Measurements from ENCODE around the gene CNTN1. TPM values are rescaled to one million over a fixed set of nuclear protein-coding genes. Genes with fewer than 3 reads are reported as not detected.

Gene CNTN1
- total RNA-seq, 2 experiments from 2014 or later, result not detected

DNA sequence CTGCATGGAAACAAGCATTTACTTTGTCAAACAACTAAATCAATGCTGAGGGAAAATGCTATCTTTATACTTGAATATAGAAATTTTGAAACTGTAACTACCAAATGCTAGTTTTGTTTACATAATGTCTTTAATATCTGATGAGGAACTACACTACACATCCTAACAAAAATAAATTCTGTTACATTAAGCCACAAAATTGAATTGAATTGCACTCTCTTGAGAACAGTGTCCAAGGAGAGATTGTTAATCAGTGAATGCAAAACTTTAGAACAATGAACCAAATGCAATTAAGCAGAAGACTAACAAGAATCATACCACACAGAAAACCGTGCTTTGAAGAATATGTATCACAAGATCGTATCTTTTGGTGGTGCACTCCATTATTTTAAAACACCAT is 141.6 kb downstream of the CNTN1 start:
- no peaks in the 10 kb centered on the region for H3K36me3 Mint-ChIP-seq (ENCODE audit: low read depth)
- DNase-seq, result no peak
- no peaks in the 10 kb centered on the region for H3K9me3 Mint-ChIP-seq
- CTCF ChIA-PET, result no interaction called here
- no peaks in the 10 kb centered on the region for H3K27me3 Mint-ChIP-seq (ENCODE audit: low read depth)
- H3K4me1 Mint-ChIP-seq (ENCODE audit: low read depth), result no peaks in the 10 kb centered on the region
- H3K4me3 Mint-ChIP-seq, result no peak overlapping the region
- intact Hi-C loops (cut with micrococcal nuclease), result no loop called here
- H3K27ac Mint-ChIP-seq, result no peak overlapping the region

DNA sequence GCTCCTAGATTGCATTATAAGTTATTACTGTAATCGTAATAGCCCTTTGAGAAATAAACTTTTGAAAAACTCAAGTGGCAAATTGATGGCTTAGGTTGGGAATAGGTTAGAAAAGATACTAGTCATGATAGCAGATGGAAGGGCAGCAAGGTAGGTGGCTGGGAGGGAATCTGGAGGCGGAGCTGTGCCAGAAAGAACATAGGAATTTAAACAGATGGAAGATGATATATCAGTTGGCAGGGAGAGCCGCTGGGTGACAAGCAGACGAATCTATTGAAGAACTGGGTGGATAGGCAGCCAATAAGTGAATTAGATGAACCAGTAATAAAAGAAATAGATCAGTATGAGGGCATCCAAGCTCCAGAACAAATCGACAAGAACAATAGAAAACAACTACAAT is 142.1 kb downstream of the CNTN1 start:
- Mint-ChIP-seq H3K27ac (no peak overlapping the region), H3K27me3 (ENCODE audit: low read depth) (no peaks in the 10 kb centered on the region), H3K9me3 (no peaks in the 10 kb centered on the region), H3K4me1 (ENCODE audit: low read depth) (no peaks in the 10 kb centered on the region), H3K4me3 (no peak overlapping the region), H3K36me3 (ENCODE audit: low read depth) (no peaks in the 10 kb centered on the region)
- CTCF ChIA-PET, result no interaction called here
- DNase-seq, result no peak
- intact Hi-C loops (cut with micrococcal nuclease), result no loop called here

DNA sequence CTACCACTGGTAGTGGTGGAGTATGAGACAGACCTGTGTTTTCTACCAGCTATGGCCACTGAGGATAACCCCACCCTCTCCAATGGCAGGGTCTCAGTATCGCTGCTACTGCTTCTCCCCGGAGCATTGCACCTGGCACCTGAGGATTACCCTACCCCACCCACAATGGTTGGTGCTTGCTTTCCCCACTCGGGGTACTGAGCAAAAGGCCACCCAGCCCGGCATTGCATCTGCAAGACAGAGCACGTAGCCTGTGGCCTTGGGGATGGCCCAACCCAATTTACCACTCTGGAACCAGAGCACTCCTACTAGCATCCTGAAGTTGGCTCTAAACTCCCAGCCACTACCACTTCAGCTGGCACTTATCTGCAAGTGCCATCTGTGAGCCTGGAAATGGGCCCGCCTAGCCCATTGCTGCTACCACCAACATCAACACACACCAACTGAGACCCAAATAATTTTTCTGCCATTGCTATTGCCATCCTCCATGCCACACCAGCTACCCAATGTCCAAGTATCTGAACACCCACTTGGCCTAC is 145.7 kb downstream of the CNTN1 start:
- no peak overlapping the region for H3K4me3 Mint-ChIP-seq
- intact Hi-C loops (cut with micrococcal nuclease), result no loop called here
- no peaks in the 10 kb centered on the region for H3K4me1 Mint-ChIP-seq (ENCODE audit: low read depth)
- H3K36me3 Mint-ChIP-seq (ENCODE audit: low read depth), result no peaks in the 10 kb centered on the region
- no peaks in the 10 kb centered on the region for H3K27me3 Mint-ChIP-seq (ENCODE audit: low read depth)
- CTCF ChIA-PET, result no interaction called here
- H3K9me3 Mint-ChIP-seq, result peaks cover 9% of the 10 kb centered on the region
- DNase-seq, result no peak
- H3K27ac Mint-ChIP-seq, result no peak overlapping the region

DNA sequence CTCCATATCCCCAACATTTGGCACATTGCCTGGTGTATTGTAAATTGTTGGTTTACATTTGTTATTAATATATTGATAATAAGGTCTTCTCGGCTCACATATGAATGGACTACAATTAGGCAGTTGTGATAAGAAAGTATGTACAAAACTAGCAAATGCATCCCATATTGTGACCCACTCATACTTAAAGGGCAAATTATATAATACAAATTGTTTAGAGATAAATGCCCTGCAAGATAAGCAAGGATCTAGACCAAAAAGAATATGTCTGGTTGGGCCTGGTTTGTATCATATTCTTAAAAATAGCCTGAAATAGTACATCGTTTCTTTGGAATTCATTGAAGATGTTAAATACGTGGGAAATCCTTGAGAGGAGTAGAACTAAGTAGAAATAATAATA is 151.3 kb downstream of the CNTN1 start:
- Mint-ChIP-seq H3K4me1 (ENCODE audit: low read depth) (no peaks in the 10 kb centered on the region), H3K36me3 (ENCODE audit: low read depth) (no peaks in the 10 kb centered on the region), H3K27ac (no peak overlapping the region), H3K9me3 (peaks cover 9% of the 10 kb centered on the region), H3K4me3 (no peak overlapping the region), H3K27me3 (ENCODE audit: low read depth) (no peaks in the 10 kb centered on the region)
- intact Hi-C loops (cut with micrococcal nuclease), result no loop called here
- no peak for DNase-seq
- CTCF ChIA-PET, result no interaction called here

DNA sequence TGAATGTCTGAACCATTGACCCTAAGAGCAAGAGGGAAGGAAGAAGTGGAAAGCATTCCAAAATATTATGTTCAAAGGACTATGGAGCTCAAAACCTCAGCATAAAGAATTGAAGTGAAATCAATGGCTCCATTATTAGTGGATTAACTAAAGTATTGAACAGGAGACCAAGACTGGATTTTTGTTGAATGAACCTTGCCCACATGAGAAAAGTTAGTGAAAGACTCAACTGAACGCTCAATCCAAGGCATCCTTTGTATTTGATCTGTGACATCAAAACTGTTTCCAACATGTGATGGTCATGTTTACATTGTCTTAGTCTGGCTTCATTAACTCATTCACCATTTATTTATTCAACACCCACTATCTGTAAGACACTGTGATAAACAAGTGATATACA is 161.0 kb downstream of the CNTN1 start:
- CTCF ChIA-PET, result no interaction called here

DNA sequence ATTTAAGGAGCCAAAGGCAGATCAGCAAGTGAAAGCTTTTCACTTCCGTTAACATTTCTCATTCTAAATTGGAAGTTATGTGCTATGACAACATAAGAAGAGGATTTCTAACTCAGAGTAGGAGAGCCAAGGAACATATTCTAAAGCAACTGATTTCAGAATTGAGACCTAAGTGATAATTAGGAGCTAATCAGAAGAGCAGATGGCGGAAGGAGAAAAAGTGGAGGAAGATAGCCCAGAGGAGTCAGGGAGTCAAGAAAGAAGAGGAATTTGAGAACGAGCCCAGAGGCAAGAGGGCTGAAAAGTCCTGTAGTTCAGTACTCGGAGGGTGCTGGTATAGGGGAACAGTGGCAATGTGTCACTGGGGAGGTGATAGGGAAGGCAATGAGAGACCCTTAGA is 162.4 kb downstream of the CNTN1 start:
- H3K4me1 Mint-ChIP-seq (ENCODE audit: low read depth), result no peaks in the 10 kb centered on the region
- H3K36me3 Mint-ChIP-seq (ENCODE audit: low read depth), result no peaks in the 10 kb centered on the region
- CTCF ChIA-PET, result no interaction called here
- no peak for DNase-seq
- no peak overlapping the region for H3K27ac Mint-ChIP-seq
- H3K9me3 Mint-ChIP-seq, result peaks cover 7% of the 10 kb centered on the region
- peaks cover 3% of the 10 kb centered on the region for H3K27me3 Mint-ChIP-seq (ENCODE audit: low read depth)
- intact Hi-C loops (cut with micrococcal nuclease), result no loop called here
- no peak overlapping the region for H3K4me3 Mint-ChIP-seq

More for the DNA sequence above, 161.0 kb downstream of the CNTN1 start:
- intact Hi-C loops (cut with micrococcal nuclease), result no loop called here
- Mint-ChIP-seq H3K9me3 (peaks cover 7% of the 10 kb centered on the region), H3K4me3 (no peak overlapping the region), H3K27ac (no peak overlapping the region), H3K36me3 (ENCODE audit: low read depth) (no peaks in the 10 kb centered on the region), H3K27me3 (ENCODE audit: low read depth) (peaks cover 3% of the 10 kb centered on the region), H3K4me1 (ENCODE audit: low read depth) (no peaks in the 10 kb centered on the region)
- DNase-seq, result no peak

DNA sequence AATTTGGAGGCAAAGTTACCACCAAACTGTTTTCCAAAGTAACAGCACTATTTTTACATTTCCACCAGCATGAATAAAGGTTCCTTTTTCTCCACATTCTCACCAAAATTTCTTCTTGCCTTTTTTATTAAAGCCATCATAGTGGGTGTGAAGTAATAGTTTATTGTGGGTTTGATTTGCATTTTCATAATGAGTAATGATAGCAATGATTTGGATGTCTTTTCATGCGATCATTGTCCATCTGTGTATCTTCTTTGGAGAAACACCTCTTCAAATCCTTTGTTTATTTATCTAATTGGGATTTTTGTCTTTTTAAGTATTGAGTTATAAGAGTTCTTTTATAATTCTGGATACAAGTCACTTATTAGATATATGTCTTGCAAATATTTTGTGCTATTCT is 172.7 kb downstream of the CNTN1 start:
- no peak overlapping the region for H3K4me3 Mint-ChIP-seq
- DNase-seq, result no peak
- CTCF ChIA-PET, result no interaction called here
- no peak overlapping the region for H3K27ac Mint-ChIP-seq
- peaks cover 2% of the 10 kb centered on the region for H3K9me3 Mint-ChIP-seq
- intact Hi-C loops (cut with micrococcal nuclease), result no loop called here
- H3K27me3 Mint-ChIP-seq (ENCODE audit: low read depth), result no peaks in the 10 kb centered on the region
- no peaks in the 10 kb centered on the region for H3K36me3 Mint-ChIP-seq (ENCODE audit: low read depth)
- no peaks in the 10 kb centered on the region for H3K4me1 Mint-ChIP-seq (ENCODE audit: low read depth)

DNA sequence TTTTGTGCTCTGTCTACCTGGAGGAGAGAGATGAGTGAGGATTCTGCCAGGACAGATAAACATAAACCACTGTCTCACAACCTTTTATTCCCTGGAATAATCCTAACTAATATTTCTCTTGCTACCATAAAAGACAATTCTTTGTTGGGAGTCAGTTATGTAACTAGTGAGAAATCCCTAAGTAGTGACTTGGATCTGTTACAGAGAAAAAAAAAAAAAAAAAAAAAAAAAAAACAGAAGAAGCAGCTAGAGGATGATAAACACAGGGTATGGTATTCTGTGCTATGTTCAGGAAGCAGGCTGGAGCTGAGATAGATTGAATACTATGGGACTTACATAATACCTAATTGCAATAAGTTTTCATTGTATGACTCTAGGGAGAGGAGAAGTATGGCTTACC is 178.7 kb downstream of the CNTN1 start:
- intact Hi-C loops (cut with micrococcal nuclease), result no loop called here
- H3K27me3 Mint-ChIP-seq (ENCODE audit: low read depth), result no peaks in the 10 kb centered on the region
- no peak for DNase-seq
- no peaks in the 10 kb centered on the region for H3K36me3 Mint-ChIP-seq (ENCODE audit: low read depth)
- no peak overlapping the region for H3K4me3 Mint-ChIP-seq
- CTCF ChIA-PET, result no interaction called here
- no peak overlapping the region for H3K27ac Mint-ChIP-seq
- no peaks in the 10 kb centered on the region for H3K4me1 Mint-ChIP-seq (ENCODE audit: low read depth)
- peaks cover 2% of the 10 kb centered on the region for H3K9me3 Mint-ChIP-seq

DNA sequence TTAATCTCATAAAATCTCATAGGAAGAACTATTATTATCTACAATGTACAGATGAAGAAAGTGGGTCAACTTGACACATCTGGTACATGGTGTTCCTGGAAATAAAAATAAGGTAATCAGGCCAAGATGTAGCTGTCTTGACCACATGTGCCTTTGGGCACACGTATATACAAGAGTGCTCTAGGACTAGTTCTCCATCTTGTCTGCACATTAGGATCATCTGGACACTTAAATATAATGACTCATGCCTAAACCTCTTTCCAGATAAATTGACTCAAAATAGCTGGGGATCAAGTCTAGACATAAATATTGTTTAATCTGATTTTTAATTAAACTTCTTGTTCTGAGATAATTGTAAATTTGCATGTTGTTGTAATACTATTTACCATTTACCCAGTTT is 182.6 kb downstream of the CNTN1 start:
- H3K27me3 Mint-ChIP-seq (ENCODE audit: low read depth), result no peaks in the 10 kb centered on the region
- H3K36me3 Mint-ChIP-seq (ENCODE audit: low read depth), result no peaks in the 10 kb centered on the region
- CTCF ChIA-PET, result no interaction called here
- no peak overlapping the region for H3K4me3 Mint-ChIP-seq
- no peaks in the 10 kb centered on the region for H3K9me3 Mint-ChIP-seq
- H3K27ac Mint-ChIP-seq, result no peak overlapping the region
- intact Hi-C loops (cut with micrococcal nuclease), result no loop called here
- no peak for DNase-seq
- no peaks in the 10 kb centered on the region for H3K4me1 Mint-ChIP-seq (ENCODE audit: low read depth)

DNA sequence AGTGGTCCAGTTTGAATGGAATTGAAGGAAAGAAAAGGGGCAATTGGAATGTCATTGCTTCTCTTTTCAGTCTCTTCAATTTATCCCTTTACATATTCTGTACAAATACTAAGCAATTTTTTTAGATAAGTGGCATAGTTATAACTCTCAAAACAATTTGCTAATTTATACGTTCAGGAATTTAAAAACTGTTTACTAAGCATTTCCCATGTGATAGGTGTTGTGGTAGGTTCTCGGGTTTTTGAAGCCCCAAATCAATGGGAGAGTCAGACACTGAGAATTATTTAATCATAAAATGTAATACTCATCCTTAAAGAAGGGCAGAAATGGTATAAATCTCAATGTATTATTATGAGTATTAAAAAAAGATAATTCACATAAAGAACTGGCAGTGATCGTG is 197.1 kb downstream of the CNTN1 start:
- CTCF ChIA-PET, result no interaction called here
- Mint-ChIP-seq H3K9me3 (no peaks in the 10 kb centered on the region), H3K4me1 (ENCODE audit: low read depth) (no peaks in the 10 kb centered on the region), H3K27ac (no peak overlapping the region), H3K36me3 (ENCODE audit: low read depth) (no peaks in the 10 kb centered on the region), H3K4me3 (no peak overlapping the region), H3K27me3 (ENCODE audit: low read depth) (no peaks in the 10 kb centered on the region)
- intact Hi-C loops (cut with micrococcal nuclease), result no loop called here
- no peak for DNase-seq

DNA sequence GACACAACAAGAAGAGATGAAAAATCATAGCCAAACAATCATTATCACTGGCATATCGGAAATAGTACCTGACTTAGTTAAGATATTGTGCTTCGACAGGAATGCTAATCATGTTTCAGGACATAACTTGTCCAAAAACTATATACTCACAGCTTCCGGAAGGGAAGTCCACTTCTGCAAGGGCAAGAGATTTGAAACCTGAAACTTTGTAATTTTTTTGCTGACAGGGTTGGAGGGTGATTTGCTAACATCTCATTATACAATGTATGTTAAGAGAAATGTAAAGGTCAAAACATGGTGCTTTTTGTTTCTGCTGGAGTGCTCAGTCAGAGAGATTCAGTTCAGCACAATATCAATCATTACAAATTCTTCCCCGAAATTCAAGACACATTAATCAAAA is 200.3 kb downstream of the CNTN1 start:
- no peaks in the 10 kb centered on the region for H3K27me3 Mint-ChIP-seq (ENCODE audit: low read depth)
- H3K4me3 Mint-ChIP-seq, result no peak overlapping the region
- H3K4me1 Mint-ChIP-seq (ENCODE audit: low read depth), result no peaks in the 10 kb centered on the region
- intact Hi-C loops (cut with micrococcal nuclease), result no loop called here
- no peaks in the 10 kb centered on the region for H3K36me3 Mint-ChIP-seq (ENCODE audit: low read depth)
- no peaks in the 10 kb centered on the region for H3K9me3 Mint-ChIP-seq
- CTCF ChIA-PET, result no interaction called here
- no peak overlapping the region for H3K27ac Mint-ChIP-seq
- DNase-seq, result no peak

DNA sequence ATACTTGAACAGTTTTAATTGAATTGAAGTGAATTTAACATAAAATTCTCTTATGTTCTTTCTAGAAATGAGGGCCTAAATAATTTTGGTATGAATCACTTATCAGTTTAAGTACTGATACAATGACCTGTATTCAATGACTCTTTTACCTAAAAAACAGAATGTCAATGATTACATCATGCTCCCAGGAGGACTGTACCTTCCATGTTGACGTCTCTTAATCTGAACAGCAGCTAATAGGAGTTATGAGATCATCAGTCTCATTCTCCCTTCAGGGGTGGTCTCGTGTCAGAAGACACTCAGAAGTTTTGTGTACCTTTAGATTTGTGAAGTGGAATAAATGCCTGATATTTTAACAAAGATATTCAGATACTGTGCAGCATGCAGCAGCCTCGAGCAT is 206.3 kb downstream of the CNTN1 start:
- H3K36me3 Mint-ChIP-seq (ENCODE audit: low read depth), result no peaks in the 10 kb centered on the region

DNA sequence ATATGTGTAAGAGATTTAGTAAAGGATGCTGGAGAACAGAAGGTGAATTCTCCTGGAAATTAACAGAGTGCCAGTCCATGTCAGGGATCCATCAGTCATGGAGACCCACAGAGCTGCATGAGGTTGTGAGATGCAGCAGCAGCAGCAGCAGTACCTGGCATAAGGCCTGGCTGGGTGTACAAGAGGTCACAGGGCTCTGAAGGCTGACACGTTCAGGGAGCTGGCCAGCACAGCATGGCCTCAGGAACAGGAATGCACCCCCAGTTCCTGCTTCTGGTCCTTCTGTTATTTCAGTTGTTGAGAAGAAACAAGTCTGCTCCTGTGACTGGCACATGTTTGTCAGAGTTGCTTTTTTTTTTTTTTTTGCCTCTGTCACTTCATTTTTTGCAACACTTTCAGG is 210.8 kb downstream of the CNTN1 start:
- intact Hi-C loops (cut with micrococcal nuclease), result no loop called here
- H3K4me1 Mint-ChIP-seq (ENCODE audit: low read depth), result no peaks in the 10 kb centered on the region
- CTCF ChIA-PET, result no interaction called here
- no peaks in the 10 kb centered on the region for H3K27me3 Mint-ChIP-seq (ENCODE audit: low read depth)
- H3K36me3 Mint-ChIP-seq (ENCODE audit: low read depth), result no peaks in the 10 kb centered on the region
- no peak overlapping the region for H3K4me3 Mint-ChIP-seq
- no peak for DNase-seq
- H3K9me3 Mint-ChIP-seq, result no peaks in the 10 kb centered on the region
- no peak overlapping the region for H3K27ac Mint-ChIP-seq

More for the DNA sequence above, 206.3 kb downstream of the CNTN1 start:
- Mint-ChIP-seq H3K4me3 (no peak overlapping the region), H3K9me3 (no peaks in the 10 kb centered on the region), H3K27ac (no peak overlapping the region), H3K4me1 (ENCODE audit: low read depth) (no peaks in the 10 kb centered on the region), H3K27me3 (ENCODE audit: low read depth) (no peaks in the 10 kb centered on the region)
- intact Hi-C loops (cut with micrococcal nuclease), result no loop called here
- DNase-seq, result no peak
- CTCF ChIA-PET, result no interaction called here

DNA sequence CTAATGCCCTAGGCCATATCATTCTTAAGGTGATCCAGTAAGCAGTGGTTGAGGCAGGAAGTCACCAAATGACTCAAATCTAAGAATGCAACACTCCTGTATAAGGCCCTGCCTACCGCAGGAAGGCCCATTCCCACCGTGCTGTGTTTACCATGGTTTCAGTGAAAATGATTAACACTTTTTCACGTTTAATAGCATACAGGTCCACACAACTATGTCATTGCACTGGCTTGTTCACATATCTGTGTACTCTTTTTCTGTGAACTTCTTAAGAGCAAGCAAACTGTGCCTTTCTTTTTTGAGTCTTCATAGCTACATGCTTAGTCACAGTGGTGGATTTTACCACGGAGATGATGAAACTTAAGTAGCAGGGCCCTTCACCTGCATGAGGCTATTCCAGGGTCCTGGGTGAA is 214.9 kb downstream of the CNTN1 start:
- no peak for DNase-seq

More for the DNA sequence above, 214.9 kb downstream of the CNTN1 start:
- intact Hi-C loops (cut with micrococcal nuclease), result no loop called here
- H3K4me3 Mint-ChIP-seq, result no peak overlapping the region
- CTCF ChIA-PET, result interaction anchor here (0.6 kb wide), 1 partner anchor 1889 kb away, joined by 4 read pairs; no protein-coding TSS in a partner anchor
- no peaks in the 10 kb centered on the region for H3K36me3 Mint-ChIP-seq (ENCODE audit: low read depth)
- no peaks in the 10 kb centered on the region for H3K27me3 Mint-ChIP-seq (ENCODE audit: low read depth)
- H3K27ac Mint-ChIP-seq, result no peak overlapping the region
- no peaks in the 10 kb centered on the region for H3K4me1 Mint-ChIP-seq (ENCODE audit: low read depth)
- H3K9me3 Mint-ChIP-seq, result no peaks in the 10 kb centered on the region
